ENCODE measurements around the gene CCDC61. TPM values are rescaled to one million over a fixed set of nuclear protein-coding genes. Genes with fewer than 3 reads are reported as not detected.

The CCDC61 gene
- total RNA-seq, 2 donors from 2014 or later: 24.3 to 27.6 TPM

GRCh38 chr19:46066471-46066870 is 71.2 kb downstream of the CCDC61 start:
- no peak overlapping the region for H3K4me3 Mint-ChIP-seq
- H3K9me3 Mint-ChIP-seq: no peaks in the 10 kb centered on the region
- no peak for ATAC-seq (replicated peaks)
- H3K27me3 Mint-ChIP-seq: peaks cover 64% of the 10 kb centered on the region
- H3K4me1 Mint-ChIP-seq: no peaks in the 10 kb centered on the region
- no peak overlapping the region for H3K27ac Mint-ChIP-seq
- H3K36me3 Mint-ChIP-seq (ENCODE audit: low read depth): no peaks in the 10 kb centered on the region

GRCh38 chr19:46067691-46068090 is 72.4 kb downstream of the CCDC61 start:
- ATAC-seq (replicated peaks): no peak
- no peaks in the 10 kb centered on the region for H3K9me3 Mint-ChIP-seq
- H3K4me1 Mint-ChIP-seq: no peaks in the 10 kb centered on the region
- H3K27me3 Mint-ChIP-seq: peaks cover 63% of the 10 kb centered on the region
- H3K27ac Mint-ChIP-seq: no peak overlapping the region
- no peak overlapping the region for H3K4me3 Mint-ChIP-seq
- no peaks in the 10 kb centered on the region for H3K36me3 Mint-ChIP-seq (ENCODE audit: low read depth)

Other genes starting within 250 kb of the CCDC61 start
- gene SIX5, start 226.2 kb upstream of the CCDC61 start, total RNA-seq: 1 to 10 TPM; 1.2 to 2.4 TPM
- gene DMPK, start 213.0 kb upstream of the CCDC61 start, total RNA-seq: 10 to 100 TPM; 18.1 to 24.6 TPM
- 10 to 100 TPM; 33.1 to 38.9 TPM for gene DMWD, start 202.6 kb upstream of the CCDC61 start, total RNA-seq
- under 1 TPM; 0.26 to 0.40 TPM for gene RSPH6A, start 180.2 kb upstream of the CCDC61 start, total RNA-seq
- 100 to 1,000 TPM in 1 of 2 donors, 10 to 100 TPM in 1; 98.2 to 122 TPM for gene SYMPK, start 132.3 kb upstream of the CCDC61 start, total RNA-seq
- gene FOXA3, start 131.1 kb upstream of the CCDC61 start, total RNA-seq: 1 to 10 TPM in 1 of 2 donors, under 1 TPM in 1; 0.32 to 1.9 TPM
- gene IRF2BP1, start 109.3 kb upstream of the CCDC61 start, total RNA-seq: 10 to 100 TPM; 13.5 to 16.4 TPM
- gene MYPOP, start 92.9 kb upstream of the CCDC61 start, total RNA-seq: 1 to 10 TPM; 7.4 to 7.6 TPM
- not detected for gene NANOS2, start 80.7 kb upstream of the CCDC61 start, total RNA-seq
- gene NOVA2, start 21.6 kb upstream of the CCDC61 start, total RNA-seq: under 1 TPM in 1 of 2 donors, not detected in 1; 0.03 TPM
- gene PGLYRP1, start 27.6 kb downstream of the CCDC61 start, total RNA-seq: not detected
- not detected for gene IGFL4, start 45.5 kb downstream of the CCDC61 start, total RNA-seq
- gene IGFL3, start 129.2 kb downstream of the CCDC61 start, total RNA-seq: not detected
- gene IGFL2, start 152.8 kb downstream of the CCDC61 start, total RNA-seq: not detected
- not detected for gene IGFL1, start 234.3 kb downstream of the CCDC61 start, total RNA-seq